Activated CD4-positive, CD25-positive, alpha-beta regulatory T cell (primary cell): ENCODE results near the gene CYSRT1.

Source experiments
- DNase-seq, 4 experiments: peaks; one replicate each; lab custom pipeline; 2025; lab: John Stamatoyannopoulos, UW

CYSRT1 gene

GRCh38 chr9:137190315-137190856 is 34.6 kb upstream of the CYSRT1 start:
- no peak for DNase-seq

GRCh38 chr9:137191245-137191644 is 33.7 kb upstream of the CYSRT1 start:
- no peak for DNase-seq

GRCh38 chr9:137191691-137192447 is 33.1 kb upstream of the CYSRT1 start:
- DNase-seq, result no peak

GRCh38 chr9:137192448-137192780 is 32.6 kb upstream of the CYSRT1 start:
- no peak for DNase-seq

- DNase-seq, result no peak
Measured at GRCh38 chr9:137192859-137193258, 32.1 kb upstream of the CYSRT1 start.

- DNase-seq, result no peak
Measured at GRCh38 chr9:137193771-137194170, 31.2 kb upstream of the CYSRT1 start.

- no peak for DNase-seq
Measured at GRCh38 chr9:137194388-137194787, 30.6 kb upstream of the CYSRT1 start.

GRCh38 chr9:137194909-137195308 is 30.1 kb upstream of the CYSRT1 start:
- DNase-seq, result no peak

GRCh38 chr9:137195525-137196220 is 29.3 kb upstream of the CYSRT1 start:
- no peak for DNase-seq

- DNase-seq, result no peak
Measured at GRCh38 chr9:137198051-137198901, 26.7 kb upstream of the CYSRT1 start.

GRCh38 chr9:137198902-137199283 is 26.1 kb upstream of the CYSRT1 start:
- DNase-seq, result no peak

- DNase-seq, result no peak
Measured at GRCh38 chr9:137199411-137200121, 25.4 kb upstream of the CYSRT1 start.

- peak; percentile 94 to 98 (median 98) for DNase-seq
Measured at GRCh38 chr9:137200311-137201204, 24.4 kb upstream of the CYSRT1 start, which contains the start of gene TPRN. TSS of gene TPRN (minus strand) at chr9:137200741. CDS start at chr9:137200711, 30 bp downstream.

- DNase-seq, result no peak
Measured at GRCh38 chr9:137201205-137201868, 23.6 kb upstream of the CYSRT1 start.

- no peak for DNase-seq
Measured at GRCh38 chr9:137202966-137203365, 22.0 kb upstream of the CYSRT1 start.

GRCh38 chr9:137204731-137205125 is 20.2 kb upstream of the CYSRT1 start:
- DNase-seq, result no peak

- DNase-seq, result peak; percentile 82 to 93 (median 88)
Measured at GRCh38 chr9:137205126-137206069, 19.6 kb upstream of the CYSRT1 start, which contains the start of the genes NDOR1 and TMEM203. TSS of gene NDOR1 (plus strand) at chr9:137205700. CDS start at chr9:137205778, 78 bp downstream. TSS of gene TMEM203 (minus strand) at chr9:137205648. CDS start at chr9:137205414, 234 bp downstream.

GRCh38 chr9:137206602-137207001 is 18.4 kb upstream of the CYSRT1 start:
- no peak for DNase-seq

- DNase-seq, result no peak
Measured at GRCh38 chr9:137211532-137211931, 13.4 kb upstream of the CYSRT1 start.
